ENCODE results near the gene CEP68.
"Not testable (repeated sequence)": the region's sequence is repeated elsewhere in the genome, so short reads cannot be mapped to it uniquely, and the experiment has no call there.

Gene CEP68

DNA sequence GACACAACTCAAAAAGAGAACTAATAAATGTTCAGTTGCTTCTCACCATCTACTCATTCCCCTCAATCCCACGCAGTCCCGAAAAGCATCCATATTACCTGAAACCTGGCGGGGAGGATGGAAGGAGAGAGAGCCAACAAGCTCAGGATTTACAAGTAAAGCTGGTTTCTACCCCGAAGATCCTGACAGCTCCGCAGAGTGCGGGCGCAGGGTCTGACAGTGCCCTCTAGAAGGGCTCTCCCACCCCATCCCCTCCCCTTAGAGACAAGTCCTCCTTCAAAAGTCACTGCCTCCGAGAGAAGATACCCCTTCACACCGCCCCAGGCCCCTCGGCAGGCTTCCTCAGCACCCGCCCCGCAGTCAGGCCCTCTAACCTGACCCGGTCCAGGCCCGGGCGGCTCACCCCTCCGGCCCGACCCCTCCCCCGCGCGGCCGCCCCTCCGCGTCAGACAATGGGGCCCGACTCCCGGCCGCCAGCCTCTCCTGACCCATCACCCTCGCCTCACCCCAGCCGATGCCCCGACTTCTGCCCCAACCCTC is 73.1 kb downstream of the CEP68 start:
- DNase-seq (ENCODE audit: low spot score), result peak; percentile 12

DNA sequence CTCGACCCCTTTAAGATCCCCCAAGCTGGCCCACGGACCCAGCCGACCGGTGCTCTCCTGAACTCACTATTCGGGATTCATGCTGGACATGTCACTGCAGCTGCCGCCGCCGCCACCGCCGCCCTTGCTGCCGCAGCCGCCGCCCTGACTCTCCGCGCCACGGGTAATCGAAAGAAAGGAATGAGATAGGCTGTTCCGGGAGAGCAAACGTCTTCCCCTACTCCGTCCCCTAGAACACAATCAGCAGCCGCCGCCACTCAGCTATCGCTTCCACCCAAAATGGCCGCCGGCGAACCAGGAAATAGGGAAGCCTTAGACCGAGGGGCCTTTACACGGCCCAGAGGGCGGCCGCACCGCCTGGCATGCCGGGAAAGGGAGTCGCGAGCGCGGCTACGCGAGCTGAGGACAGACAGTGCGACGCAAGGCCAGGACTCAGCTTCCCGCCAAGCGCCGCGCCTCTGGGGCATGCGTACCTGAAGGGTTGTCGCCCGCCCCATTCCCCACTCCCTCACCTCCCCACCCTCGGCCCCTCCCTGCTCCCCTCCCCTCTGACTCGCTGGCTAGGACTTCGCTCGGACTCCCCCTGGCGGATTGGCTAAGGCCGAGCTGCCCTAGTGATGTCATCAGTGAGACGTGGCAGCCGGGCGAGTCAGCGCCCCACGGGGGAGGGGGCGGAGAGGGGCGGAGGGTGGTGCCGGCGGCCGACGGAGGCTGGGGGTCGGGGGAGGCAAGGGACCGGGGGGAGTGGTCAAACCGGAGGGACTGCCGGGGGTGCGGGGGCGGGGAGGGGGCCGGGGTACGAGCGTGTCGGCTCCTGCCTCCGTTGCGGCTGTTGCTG is 73.8 kb downstream of the CEP68 start, which contains the start of gene RAB1A:
Gene RAB1A, minus strand, starts transcription at position 281 of the 838 bp plus-strand sequence. Its CDS starts 191 bp downstream, at position 90.
- peak; percentile 99 for DNase-seq (ENCODE audit: low spot score)

DNA sequence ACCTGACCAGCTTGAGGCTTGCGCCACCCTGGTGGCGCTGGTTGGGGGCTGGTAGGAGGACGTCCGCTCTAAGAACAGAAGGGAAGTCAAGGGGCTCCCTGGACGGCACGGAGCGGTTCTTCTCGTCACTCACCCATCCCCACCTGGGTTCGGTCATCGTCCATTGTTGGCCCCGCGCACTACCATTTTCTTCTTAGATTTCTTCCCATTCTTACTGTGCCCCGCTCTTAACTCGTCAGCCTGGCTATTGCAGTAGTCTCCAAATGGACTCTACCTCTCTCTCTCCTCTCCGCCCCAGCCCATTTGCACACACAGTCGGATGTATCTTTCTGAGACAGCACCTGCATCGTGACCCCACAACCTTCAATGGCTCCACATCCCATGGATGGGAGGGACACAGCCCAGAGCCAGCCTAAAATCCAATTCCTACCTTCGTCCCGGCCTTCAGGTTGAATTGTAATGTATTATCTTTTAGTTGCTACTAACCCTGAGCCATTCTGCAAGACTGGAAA is 74.5 kb downstream of the CEP68 start:
- no peak for DNase-seq (ENCODE audit: low spot score)

DNA sequence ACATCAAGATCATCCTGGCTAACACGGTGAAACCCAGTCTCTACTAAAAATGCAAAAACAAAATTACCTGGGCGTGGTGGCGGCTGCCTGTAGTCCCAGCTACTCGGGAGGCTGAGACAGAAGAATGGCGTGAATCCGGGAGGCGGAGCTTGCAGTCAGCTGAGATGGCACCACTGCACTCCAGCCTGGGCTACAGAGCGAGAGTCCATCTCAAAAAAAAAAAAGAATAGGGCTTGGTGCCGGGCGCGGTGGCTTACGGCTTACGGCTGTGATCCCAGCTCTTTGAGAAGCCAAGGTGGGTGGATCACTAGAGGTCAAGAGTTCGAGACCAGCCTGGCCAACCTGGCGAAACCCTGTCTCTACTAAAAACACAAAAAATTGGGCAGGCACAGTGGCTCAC is 76.7 kb downstream of the CEP68 start:
- not testable (repeated sequence) for DNase-seq (ENCODE audit: low spot score)

GRCh38 chr2:65133626-65134025 is 77.4 kb downstream of the CEP68 start:
- no peak for DNase-seq (ENCODE audit: low spot score)

- no peak for DNase-seq (ENCODE audit: low spot score)
Observed at GRCh38 chr2:65134158-65134557, 77.9 kb downstream of the CEP68 start.

DNA sequence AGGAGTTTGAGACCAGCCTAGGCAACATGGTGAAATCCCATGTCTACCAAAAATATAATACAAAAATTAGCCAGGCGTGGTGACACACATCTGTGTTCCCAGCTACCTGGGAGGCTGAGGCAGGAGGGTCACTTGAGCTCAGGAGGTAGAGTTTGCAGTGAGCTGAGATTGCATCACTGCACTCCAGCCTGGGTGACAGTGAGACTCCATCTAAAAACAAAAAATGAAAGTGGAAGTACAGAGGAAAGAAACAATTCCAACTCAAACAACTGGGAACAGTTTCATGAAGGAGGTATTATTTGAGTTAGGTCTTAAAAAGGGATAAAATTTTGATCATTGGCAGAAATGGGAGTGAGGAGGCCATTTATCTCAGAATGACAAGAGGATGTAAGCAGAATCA is 80.0 kb downstream of the CEP68 start:
- no peak for DNase-seq (ENCODE audit: low spot score)
